SU-DHL-6 (cell line): ENCODE results near the gene MAP3K20.
"Not testable (repeated sequence)": the region's sequence is repeated elsewhere in the genome, so short reads cannot be mapped to it uniquely, and the experiment has no call there.

Source experiments
- H2AFZ ChIP-seq: fragments of 200-600 bp; sonication (generic); 2 replicates; pipeline ENCODE4 v1.6.1; 2014; ENCODE audit warnings: low read depth, mild to moderate bottlenecking, moderate library complexity, mixed read lengths, antibody characterized with exemption, low read length; ENCODE audit not compliant: severe bottlenecking
- H3F3A ChIP-seq: fragments of 200-600 bp; shearing (Covaris generic); 2 replicates; pipeline ENCODE4 v1.6.0; 2016; ENCODE audit warnings: antibody characterized with exemption, mild to moderate bottlenecking; ENCODE audit not compliant: insufficient read depth
- H3K27ac ChIP-seq: fragments of 200-600 bp; sonication (generic); 2 replicates; pipeline ENCODE4 v1.5.1; 2016; ENCODE audit warnings: low read depth, mild to moderate bottlenecking, low read length, moderate library complexity, mixed read lengths
- H3K27me3 ChIP-seq: fragments of 200-600 bp; sonication (generic), shearing (Covaris generic); 2 replicates; pipeline ENCODE4 v1.6.0; 2014; ENCODE audit warnings: mild to moderate bottlenecking, low read length
- H3K36me3 ChIP-seq: fragments of 200-600 bp; sonication (generic); 2 replicates; pipeline ENCODE4 v1.6.1; 2014; ENCODE audit warnings: mild to moderate bottlenecking, low read length, mixed read lengths
- H3K4me2 ChIP-seq: fragments of 300-600, 200-600 bp; shearing (Covaris generic), sonication (generic); 2 replicates; pipeline ENCODE4 v1.6.0; 2014; ENCODE audit warnings: low read length, low read depth, mild to moderate bottlenecking; ENCODE audit not compliant: poor library complexity, severe bottlenecking
- H3K4me3 ChIP-seq: fragments of 200-600 bp; sonication (generic); 2 replicates; pipeline ENCODE4 v1.5.1; 2014; ENCODE audit warnings: antibody characterized with exemption, low read length, mild to moderate bottlenecking, mixed read lengths; ENCODE audit not compliant: insufficient read depth, poor library complexity, severe bottlenecking
- H3K79me2 ChIP-seq: fragments of 200-600 bp; sonication (generic); 2 replicates; pipeline ENCODE4 v1.6.1; 2014; ENCODE audit warnings: mild to moderate bottlenecking, low read length, moderate library complexity; ENCODE audit not compliant: insufficient read depth
- H3K9ac ChIP-seq: fragments of 200-600 bp; sonication (generic); 2 replicates; pipeline ENCODE4 v1.7.0; 2014; ENCODE audit warnings: mild to moderate bottlenecking, low read length
- H3K9me2 ChIP-seq: fragments of 200-600 bp; sonication (generic); replicated peaks from 2 replicates; pipeline ENCODE4 v1.6.1; 2014; ENCODE audit warnings: low read length; ENCODE audit not compliant: insufficient read depth
- H3K9me3 ChIP-seq: fragments of 200-600 bp; sonication (generic); 2 replicates; pipeline ENCODE4 v1.6.1; 2014; ENCODE audit warnings: low read length, mixed read lengths; ENCODE audit not compliant: insufficient read depth
- H4K20me1 ChIP-seq: fragments of 200-600 bp; sonication (generic); 2 replicates; pipeline ENCODE4 v1.6.1; 2014; ENCODE audit warnings: low read depth, mild to moderate bottlenecking, antibody characterized with exemption, low read length, moderate library complexity, mixed read lengths
- CTCF ChIP-seq: fragments of 200-600 bp; sonication (generic); IDR thresholded peaks from one replicate; pipeline ENCODE4 v1.5.1; 2017; ENCODE audit warnings: antibody characterized with exemption, mild to moderate bottlenecking, low read length, moderate library complexity; ENCODE audit not compliant: insufficient read depth, poor library complexity, severe bottlenecking
- EZH2phosphoT487 ChIP-seq: fragments of 200-600 bp; sonication (generic), shearing (Covaris generic); conservative IDR thresholded peaks from 2 replicates; pipeline ENCODE4 v1.6.1; 2018; ENCODE audit warnings: mild to moderate bottlenecking, antibody characterized with exemption, low read length, moderate library complexity, mixed read lengths

Gene MAP3K20

GRCh38 chr2:173199294-173199693 is 123.6 kb downstream of the MAP3K20 start:
- Histone ChIP-seq H3F3A (no peaks in the 10 kb centered on the region), H3K36me3 (no peaks in the 10 kb centered on the region), H3K4me2 (no peak overlapping the region), H4K20me1 (no peaks in the 10 kb centered on the region; the same call in 1 of the 2 replicates), H2AFZ (no peak overlapping the region), H3K27me3 (no peaks in the 10 kb centered on the region), H3K27ac (no peak overlapping the region), H3K79me2 (no peaks in the 10 kb centered on the region), H3K9ac (no peak overlapping the region), H3K9me2 (no peaks in the 10 kb centered on the region), H3K4me3 (no peak overlapping the region), H3K9me3 (no peaks in the 10 kb centered on the region)
- TF ChIP-seq EZH2phosphoT487 = no peak

- Histone ChIP-seq H3K9ac (no peak overlapping the region), H3K4me2 (no peak overlapping the region), H3K36me3 (no peaks in the 10 kb centered on the region), H3K4me3 (no peak overlapping the region), H3K27ac (no peak overlapping the region), H3F3A (no peaks in the 10 kb centered on the region), H3K27me3 (no peaks in the 10 kb centered on the region), H3K9me3 (no peaks in the 10 kb centered on the region), H3K9me2 (no peaks in the 10 kb centered on the region), H2AFZ (no peak overlapping the region), H3K79me2 (no peaks in the 10 kb centered on the region), H4K20me1 (no peaks in the 10 kb centered on the region; the same call in 1 of the 2 replicates)
- TF ChIP-seq EZH2phosphoT487 (no peak), CTCF (no peak)
Observed at GRCh38 chr2:173202570-173202969, 126.9 kb downstream of the MAP3K20 start.

- Histone ChIP-seq H3K9ac (no peak overlapping the region), H3K79me2 (no peaks in the 10 kb centered on the region), H3K27ac (no peak overlapping the region), H3K27me3 (no peaks in the 10 kb centered on the region), H4K20me1 (no peaks in the 10 kb centered on the region; the same call in 1 of the 2 replicates), H2AFZ (no peak overlapping the region), H3K4me2 (no peak overlapping the region), H3K36me3 (no peaks in the 10 kb centered on the region), H3K9me2 (no peaks in the 10 kb centered on the region), H3K9me3 (no peaks in the 10 kb centered on the region), H3F3A (no peaks in the 10 kb centered on the region), H3K4me3 (no peak overlapping the region)
- TF ChIP-seq EZH2phosphoT487 (no peak), CTCF (no peak)
Observed at GRCh38 chr2:173204316-173204715, 128.7 kb downstream of the MAP3K20 start.

- Histone ChIP-seq H3K4me3 (no peak overlapping the region), H3F3A (no peaks in the 10 kb centered on the region), H3K79me2 (no peaks in the 10 kb centered on the region), H2AFZ (no peak overlapping the region), H3K9ac (no peak overlapping the region), H3K36me3 (no peaks in the 10 kb centered on the region), H3K9me3 (no peaks in the 10 kb centered on the region), H3K9me2 (no peaks in the 10 kb centered on the region), H4K20me1 (no peaks in the 10 kb centered on the region), H3K4me2 (no peak overlapping the region), H3K27me3 (no peaks in the 10 kb centered on the region), H3K27ac (no peak overlapping the region)
- TF ChIP-seq EZH2phosphoT487 (no peak), CTCF (no peak)
Observed at GRCh38 chr2:173205375-173205774, 129.7 kb downstream of the MAP3K20 start.

GRCh38 chr2:173207124-173207523 is 131.5 kb downstream of the MAP3K20 start:
- not testable (repeated sequence) for H3F3A ChIP-seq, H3K27ac ChIP-seq, H4K20me1 ChIP-seq, H3K4me2 ChIP-seq, H3K79me2 ChIP-seq, H3K9ac ChIP-seq, H3K27me3 ChIP-seq, H3K4me3 ChIP-seq, H3K9me2 ChIP-seq, H2AFZ ChIP-seq, H3K36me3 ChIP-seq, H3K9me3 ChIP-seq
